ENCODE results near the gene PBLD. TPM values are rescaled to one million over a fixed set of nuclear protein-coding genes. Genes with fewer than 3 reads are reported as not detected.

PBLD gene
- total RNA-seq, 3 donors from 2014 or later, result 40.3 to 115 (median 67.2) TPM

DNA sequence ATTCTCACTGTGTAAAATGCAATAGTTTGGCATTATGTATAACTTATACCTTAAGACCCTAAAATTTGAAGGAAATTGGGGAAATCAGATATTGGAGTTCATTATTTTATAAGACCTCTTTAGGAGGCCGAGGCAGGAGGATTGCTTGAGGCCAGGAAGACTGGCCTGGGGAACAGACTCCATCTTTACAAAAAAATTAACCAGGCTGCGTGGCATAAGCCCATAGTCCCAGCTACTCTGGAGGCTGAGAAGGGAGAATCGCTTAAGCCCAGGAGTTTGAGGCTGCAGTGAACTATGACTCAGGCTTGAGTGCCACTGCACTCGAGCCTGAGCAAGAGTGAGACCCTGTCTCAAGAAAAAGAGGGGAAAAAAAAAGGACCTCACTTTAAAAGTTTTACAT is 14.0 kb upstream of the PBLD start:
- no peak for ATAC-seq
- TF ChIP-seq, protein P1, sequence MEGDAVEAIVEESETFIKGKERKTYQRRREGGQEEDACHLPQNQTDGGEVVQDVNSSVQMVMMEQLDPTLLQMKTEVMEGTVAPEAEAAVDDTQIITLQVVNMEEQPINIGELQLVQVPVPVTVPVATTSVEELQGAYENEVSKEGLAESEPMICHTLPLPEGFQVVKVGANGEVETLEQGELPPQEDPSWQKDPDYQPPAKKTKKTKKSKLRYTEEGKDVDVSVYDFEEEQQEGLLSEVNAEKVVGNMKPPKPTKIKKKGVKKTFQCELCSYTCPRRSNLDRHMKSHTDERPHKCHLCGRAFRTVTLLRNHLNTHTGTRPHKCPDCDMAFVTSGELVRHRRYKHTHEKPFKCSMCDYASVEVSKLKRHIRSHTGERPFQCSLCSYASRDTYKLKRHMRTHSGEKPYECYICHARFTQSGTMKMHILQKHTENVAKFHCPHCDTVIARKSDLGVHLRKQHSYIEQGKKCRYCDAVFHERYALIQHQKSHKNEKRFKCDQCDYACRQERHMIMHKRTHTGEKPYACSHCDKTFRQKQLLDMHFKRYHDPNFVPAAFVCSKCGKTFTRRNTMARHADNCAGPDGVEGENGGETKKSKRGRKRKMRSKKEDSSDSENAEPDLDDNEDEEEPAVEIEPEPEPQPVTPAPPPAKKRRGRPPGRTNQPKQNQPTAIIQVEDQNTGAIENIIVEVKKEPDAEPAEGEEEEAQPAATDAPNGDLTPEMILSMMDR (IDR thresholded peaks at IDR 0.05), result no peak
- intact Hi-C loops (cut with DNase I, micrococcal nuclease), result no loop called here

DNA sequence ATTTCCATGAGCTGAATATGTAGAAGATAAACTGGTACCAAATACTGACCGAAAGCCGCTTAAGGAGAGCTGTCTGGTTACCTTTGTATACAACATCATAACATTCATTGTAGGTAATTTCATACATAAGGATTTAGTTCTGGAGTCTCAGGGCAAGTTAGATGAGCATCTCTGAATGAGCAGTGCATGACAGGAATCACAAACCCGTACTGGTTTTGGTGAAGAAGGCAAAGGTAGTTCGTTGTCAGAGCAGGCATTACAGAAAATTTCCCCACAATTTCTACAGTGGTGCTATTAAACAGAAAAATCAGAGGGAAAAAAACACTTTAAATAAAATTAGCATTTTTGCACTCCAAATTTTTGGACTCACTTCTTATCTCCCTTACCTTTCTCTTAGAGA is 12.9 kb upstream of the PBLD start:
- H3K36me3 ChIP-seq (ENCODE audit: low read depth), result peaks cover 6% of the 10 kb centered on the region
- TF ChIP-seq, protein P1 (IDR thresholded peaks at IDR 0.05), result no peak
- no peaks in the 10 kb centered on the region for H3K4me1 ChIP-seq (ENCODE audit: low read depth)
- no peak overlapping the region for H3K4me3 ChIP-seq
- no peak for DNase-seq
- no peak for ATAC-seq
- no peaks in the 10 kb centered on the region for H3K9me3 ChIP-seq
- intact Hi-C loops (cut with DNase I, micrococcal nuclease), result no loop called here

More for the DNA sequence above, 14.0 kb upstream of the PBLD start:
- H3K4me1 ChIP-seq (ENCODE audit: low read depth), result no peaks in the 10 kb centered on the region
- no peak for DNase-seq
- no peak overlapping the region for H3K4me3 ChIP-seq
- H3K9me3 ChIP-seq, result no peaks in the 10 kb centered on the region
- no peaks in the 10 kb centered on the region for H3K36me3 ChIP-seq (ENCODE audit: low read depth)

DNA sequence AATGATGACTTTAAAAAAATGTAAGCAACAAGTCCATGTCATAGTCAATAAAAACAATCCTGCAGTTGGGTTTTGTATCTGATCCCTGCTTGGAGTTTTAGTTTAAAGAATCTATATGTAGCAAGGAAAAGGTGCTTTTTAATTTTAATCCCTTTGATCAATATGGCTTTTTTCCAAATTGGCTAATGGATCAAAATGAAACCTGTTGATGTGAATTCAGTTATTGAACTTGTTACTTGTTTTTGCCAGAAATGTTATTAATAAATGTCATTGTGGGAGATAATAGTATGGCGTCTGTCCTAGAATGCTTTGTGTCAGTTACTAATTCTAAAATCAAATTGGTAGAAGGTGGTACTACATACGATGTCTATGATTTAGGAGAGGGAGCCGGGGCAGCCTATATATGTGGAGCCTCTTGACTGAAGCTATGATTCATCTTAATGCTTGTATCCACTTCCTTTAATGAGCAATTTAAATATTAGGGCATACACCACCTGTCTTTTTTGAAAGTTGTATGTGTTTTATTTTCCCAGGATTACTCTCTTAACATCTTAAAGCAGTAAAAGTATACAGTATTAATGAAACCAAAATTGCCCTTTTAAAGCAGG is 10.3 kb upstream of the PBLD start:
- peaks cover 17% of the 10 kb centered on the region for H3K36me3 ChIP-seq (ENCODE audit: low read depth)
- ATAC-seq (no peak), DNase-seq (no peak)
- intact Hi-C loops (cut with DNase I, micrococcal nuclease), result no loop called here
- no peak overlapping the region for H3K4me3 ChIP-seq
- H3K9me3 ChIP-seq, result no peaks in the 10 kb centered on the region
- TF ChIP-seq, protein P1 (IDR thresholded peaks at IDR 0.05), result no peak
- H3K4me1 ChIP-seq (ENCODE audit: low read depth), result no peaks in the 10 kb centered on the region

GRCh38 chr10:68340358-68341080 is 7.8 kb upstream of the PBLD start:
- Histone ChIP-seq H3K4me1 (ENCODE audit: low read depth) (peaks cover 22% of the 10 kb centered on the region), H3K36me3 (ENCODE audit: low read depth) (peaks cover 17% of the 10 kb centered on the region), H3K9me3 (no peaks in the 10 kb centered on the region), H3K4me3 (no peak overlapping the region)
- intact Hi-C loops (cut with DNase I, micrococcal nuclease), result no loop called here
- ATAC-seq, result no peak
- DNase-seq, result no peak
- TF ChIP-seq, protein P1 (IDR thresholded peaks at IDR 0.05), result no peak

DNA sequence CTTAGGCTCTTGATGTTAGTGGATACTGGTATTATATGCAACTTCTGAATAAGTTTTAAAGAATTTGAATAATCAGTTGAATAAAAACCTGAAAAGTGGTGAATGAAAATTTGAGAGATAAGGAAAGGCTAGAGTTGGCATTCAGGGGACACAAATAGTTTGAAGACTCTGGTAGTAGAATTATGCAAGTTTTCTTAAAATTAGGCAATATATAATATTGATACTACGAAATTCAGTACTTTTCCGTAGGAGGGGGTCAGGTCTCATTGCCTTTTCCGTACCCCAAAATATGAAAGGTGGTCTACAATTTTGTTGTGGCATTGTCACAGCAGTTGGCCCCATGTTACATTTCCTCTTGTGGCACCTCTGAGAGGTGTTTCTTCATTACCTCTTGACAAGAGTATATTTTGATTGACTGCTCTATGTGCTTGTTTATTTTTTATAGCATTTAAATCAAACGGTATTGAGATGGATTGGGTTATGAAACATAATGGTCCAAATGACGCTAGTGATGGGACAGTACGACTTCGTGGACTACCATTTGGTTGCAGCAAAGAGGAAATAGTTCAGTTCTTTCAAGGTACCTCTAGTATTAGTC is 4.1 kb upstream of the PBLD start:
- H3K4me1 ChIP-seq (ENCODE audit: low read depth), result peaks cover 34% of the 10 kb centered on the region
- no peak for DNase-seq
- intact Hi-C loops (cut with DNase I, micrococcal nuclease), result no loop called here
- peaks cover 17% of the 10 kb centered on the region for H3K36me3 ChIP-seq (ENCODE audit: low read depth)
- TF ChIP-seq, protein P1 (IDR thresholded peaks at IDR 0.05), result no peak
- no peaks in the 10 kb centered on the region for H3K9me3 ChIP-seq
- no peak overlapping the region for H3K4me3 ChIP-seq
- no peak for ATAC-seq
